Activated naive CD4-positive, alpha-beta T cell treated with anti-CD3 and anti-CD28 coated beads for 36 hours (primary cell): ENCODE measurements around the gene JAK3. TPM values are rescaled to one million over a fixed set of nuclear protein-coding genes. Genes with fewer than 3 reads are reported as not detected.

Experiments used
- CTCF ChIA-PET: fragments of 350-600 bp; sonication (Branson Sonifier 250); formaldehyde crosslinking; loops from one replicate; lab custom pipeline; 2021; ENCODE audit warnings: antibody characterized with exemption; lab: Charles Lee
- DNase-seq: peaks from one replicate; pipeline ENCODE4 v3.0.0-alpha.2; 2020
- H3K27ac Mint-ChIP-seq: one replicate; pipeline ENCODE4 v1.8.0; 2021; ENCODE audit warnings: mild to moderate bottlenecking, mixed read lengths
- H3K27me3 Mint-ChIP-seq: one replicate; pipeline ENCODE4 v1.8.0; 2021; ENCODE audit warnings: low read depth, mixed read lengths
- H3K36me3 Mint-ChIP-seq: one replicate; pipeline ENCODE4 v1.8.0; 2021; ENCODE audit warnings: low read depth, mixed read lengths
- H3K4me1 Mint-ChIP-seq: one replicate; pipeline ENCODE4 v1.8.0; 2021; ENCODE audit warnings: low read depth, mixed read lengths
- H3K4me3 Mint-ChIP-seq: one replicate; pipeline ENCODE4 v1.8.0; 2021; ENCODE audit warnings: mild to moderate bottlenecking, moderate library complexity, mixed read lengths
- H3K9me3 Mint-ChIP-seq: one replicate; pipeline ENCODE4 v1.8.0; 2021; ENCODE audit warnings: mixed read lengths
- intact Hi-C: fragments of 100-400 bp; cut with micrococcal nuclease; formaldehyde crosslinking; loops from one replicate; pipeline ENCODE4 v1.15.1; 2023
- total RNA-seq, 2 experiments: library from RNA; stranded (reverse); gene quantifications; one replicate each; pipeline ENCODE4 v1.2.3, GENCODE V29; 2021

Gene JAK3
- total RNA-seq, 2 experiments from 2014 or later: 231 to 235 TPM

GRCh38 chr19:17863520-17864182, 15.9 kb upstream of the JAK3 start:
- peaks cover 31% of the 10 kb centered on the region for H3K4me1 Mint-ChIP-seq
- intact Hi-C loops: no loop called here
- no peaks in the 10 kb centered on the region for H3K27me3 Mint-ChIP-seq
- H3K9me3 Mint-ChIP-seq: no peaks in the 10 kb centered on the region
- CTCF ChIA-PET: no interaction called here
- H3K4me3 Mint-ChIP-seq: peak overlapping the region; percentile 24
- DNase-seq: no peak
- peaks cover 37% of the 10 kb centered on the region for H3K36me3 Mint-ChIP-seq
- peak overlapping the region; percentile 59 for H3K27ac Mint-ChIP-seq

- Mint-ChIP-seq H3K27ac (peak overlapping the region; percentile 59), H3K9me3 (no peaks in the 10 kb centered on the region), H3K4me1 (peaks cover 31% of the 10 kb centered on the region), H3K36me3 (peaks cover 37% of the 10 kb centered on the region), H3K27me3 (no peaks in the 10 kb centered on the region), H3K4me3 (peak overlapping the region; percentile 36)
- no peak for DNase-seq
- CTCF ChIA-PET: no interaction called here
- intact Hi-C loops: no loop called here
Measured at GRCh38 chr19:17862711-17863519, 15.1 kb upstream of the JAK3 start.

- H3K27ac Mint-ChIP-seq: peak overlapping the region; percentile 96
- H3K4me3 Mint-ChIP-seq: peak overlapping the region; percentile 92
- DNase-seq: no peak
- H3K36me3 Mint-ChIP-seq: peaks cover 37% of the 10 kb centered on the region
- intact Hi-C loops: no loop called here
- CTCF ChIA-PET: interaction anchor here (3.1 kb wide), 1 partner anchor 10 kb away, joined by 30 read pairs; the partner anchor contains the start of gene SLC5A5
- H3K27me3 Mint-ChIP-seq: no peaks in the 10 kb centered on the region
- H3K9me3 Mint-ChIP-seq: no peaks in the 10 kb centered on the region
- peaks cover 31% of the 10 kb centered on the region for H3K4me1 Mint-ChIP-seq
Measured at GRCh38 chr19:17861542-17862402, 14.0 kb upstream of the JAK3 start.

GRCh38 chr19:17860993-17861360, 13.2 kb upstream of the JAK3 start:
- CTCF ChIA-PET: interaction anchor here (2.1 to 3.6 kb wide), 3 partner anchors 11 to 77 kb away, joined by 15 to 70 read pairs (median 30); partner anchors contain the start of genes CCDC124 and SLC5A5
- no peaks in the 10 kb centered on the region for H3K9me3 Mint-ChIP-seq
- H3K36me3 Mint-ChIP-seq: peaks cover 37% of the 10 kb centered on the region
- peak overlapping the region; percentile 92 for H3K4me3 Mint-ChIP-seq
- peak overlapping the region; percentile 96 for H3K27ac Mint-ChIP-seq
- no peak for DNase-seq
- intact Hi-C loops: no loop called here
- H3K4me1 Mint-ChIP-seq: peaks cover 31% of the 10 kb centered on the region
- no peaks in the 10 kb centered on the region for H3K27me3 Mint-ChIP-seq

- DNase-seq: no peak
- H3K4me3 Mint-ChIP-seq: peak overlapping the region; percentile 92
- H3K36me3 Mint-ChIP-seq: peaks cover 37% of the 10 kb centered on the region
- H3K9me3 Mint-ChIP-seq: no peaks in the 10 kb centered on the region
- peak overlapping the region; percentile 96 for H3K27ac Mint-ChIP-seq
- H3K27me3 Mint-ChIP-seq: no peaks in the 10 kb centered on the region
- H3K4me1 Mint-ChIP-seq: peaks cover 34% of the 10 kb centered on the region
- intact Hi-C loops: no loop called here
- CTCF ChIA-PET: interaction anchor here (1.6 to 3.6 kb wide), 5 partner anchors 11 to 137 kb away, joined by 7 to 70 read pairs (median 15); partner anchors contain the start of genes CCDC124 and SLC5A5
Measured at GRCh38 chr19:17860331-17860992, 12.7 kb upstream of the JAK3 start.

GRCh38 chr19:17859533-17860330, 11.9 kb upstream of the JAK3 start, which contains the start of gene RPL18A:
TSS of gene RPL18A (plus strand) at chr19:17859910. CDS start at chr19:17859957, 47 bp downstream.
- Mint-ChIP-seq H3K9me3 (no peaks in the 10 kb centered on the region), H3K27ac (peak within 1 kb of the TSS; percentile 96), H3K4me3 (peak within 1 kb of the TSS; percentile 92), H3K4me1 (peaks cover 37% of the 10 kb centered on the region), H3K27me3 (no peaks in the 10 kb centered on the region), H3K36me3 (peaks cover 37% of the 10 kb centered on the region)
- intact Hi-C loops: loop anchor here (1.0 to 5.0 kb wide), 10 partner anchors 9 to 387 kb away; partner anchors contain the start of genes COLGALT1, PGLS and SLC27A1
- peak; percentile 100 for DNase-seq
- CTCF ChIA-PET: interaction anchor here (0.6 to 3.6 kb wide), 22 partner anchors 10 to 529 kb away, joined by 3 to 70 read pairs (median 4); partner anchors contain the start of genes CCDC124, JAK3 and SLC5A5

GRCh38 chr19:17855280-17856152, 7.7 kb upstream of the JAK3 start:
- Mint-ChIP-seq H3K4me3 (peak overlapping the region; percentile 5), H3K4me1 (peaks cover 24% of the 10 kb centered on the region), H3K9me3 (no peaks in the 10 kb centered on the region), H3K27ac (no peak overlapping the region), H3K36me3 (peaks cover 12% of the 10 kb centered on the region), H3K27me3 (no peaks in the 10 kb centered on the region)
- intact Hi-C loops: loop anchor here (1.0 to 5.0 kb wide), 9 partner anchors 65 to 403 kb away; partner anchors contain the start of genes COLGALT1, PGLS and SLC27A1
- CTCF ChIA-PET: interaction anchor here (0.5 to 4.2 kb wide), 18 partner anchors 8 to 158 kb away, joined by 3 to 17 read pairs (median 4); partner anchors contain the start of genes CCDC124 and JAK3
- DNase-seq: peak; percentile 96

- no peaks in the 10 kb centered on the region for H3K9me3 Mint-ChIP-seq
- peaks cover 2% of the 10 kb centered on the region for H3K36me3 Mint-ChIP-seq
- peaks cover 32% of the 10 kb centered on the region for H3K4me1 Mint-ChIP-seq
- DNase-seq: no peak
- no peak overlapping the region for H3K4me3 Mint-ChIP-seq
- H3K27me3 Mint-ChIP-seq: no peaks in the 10 kb centered on the region
- intact Hi-C loops: loop anchor here (2.0 kb wide), 1 partner anchor 401 kb away; no protein-coding TSS in a partner anchor
- no peak overlapping the region for H3K27ac Mint-ChIP-seq
- CTCF ChIA-PET: interaction anchor here (0.6 to 4.2 kb wide), 7 partner anchors 50 to 247 kb away, joined by 3 to 17 read pairs (median 4); partner anchors contain the start of gene CCDC124
Measured at GRCh38 chr19:17854061-17854460, 6.3 kb upstream of the JAK3 start.

- Mint-ChIP-seq H3K27me3 (no peaks in the 10 kb centered on the region), H3K9me3 (no peaks in the 10 kb centered on the region), H3K4me1 (peaks cover 64% of the 10 kb centered on the region), H3K36me3 (peaks cover 32% of the 10 kb centered on the region), H3K4me3 (peak overlapping the region; percentile 94), H3K27ac (peak overlapping the region; percentile 94)
- intact Hi-C loops: no loop called here
- CTCF ChIA-PET: interaction anchor here (0.7 to 3.0 kb wide), 3 partner anchors 11 to 1577 kb away, joined by 3 to 42 read pairs (median 4); partner anchors contain the start of gene RPL18A
- DNase-seq: no peak
Measured at GRCh38 chr19:17848595-17849292, 962 bp upstream of the JAK3 start.
